NCI-H82 treated with DMSO at 0.1 percent for 48 hours (cell line): ENCODE results near the gene TWIST2.

Experiments
- DNase-seq: peaks from one replicate; lab custom pipeline; 2025; ENCODE audit not compliant: unreplicated experiment; lab: John Stamatoyannopoulos, UW

TWIST2 gene

DNA sequence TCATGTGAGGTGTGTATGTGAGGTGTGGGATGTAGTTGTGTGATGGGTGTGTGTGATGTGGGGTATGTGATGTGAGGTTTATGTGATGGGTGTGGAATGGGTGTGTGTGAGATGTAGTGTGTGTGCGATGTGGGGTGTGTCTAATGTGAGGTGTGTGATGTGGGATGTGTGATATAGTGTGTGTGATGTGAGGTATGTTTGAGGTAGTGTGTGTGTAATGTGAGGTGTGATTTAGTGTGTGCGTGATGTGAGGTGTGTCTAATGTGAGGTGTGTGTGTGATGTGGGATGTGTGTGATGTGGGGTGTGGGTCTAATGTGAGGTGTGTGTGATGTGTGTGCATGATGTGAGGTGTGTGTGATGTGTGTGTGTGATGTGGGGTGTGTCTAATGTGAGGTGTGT, 55.3 kb downstream of the TWIST2 start:
- no peak for DNase-seq

DNA sequence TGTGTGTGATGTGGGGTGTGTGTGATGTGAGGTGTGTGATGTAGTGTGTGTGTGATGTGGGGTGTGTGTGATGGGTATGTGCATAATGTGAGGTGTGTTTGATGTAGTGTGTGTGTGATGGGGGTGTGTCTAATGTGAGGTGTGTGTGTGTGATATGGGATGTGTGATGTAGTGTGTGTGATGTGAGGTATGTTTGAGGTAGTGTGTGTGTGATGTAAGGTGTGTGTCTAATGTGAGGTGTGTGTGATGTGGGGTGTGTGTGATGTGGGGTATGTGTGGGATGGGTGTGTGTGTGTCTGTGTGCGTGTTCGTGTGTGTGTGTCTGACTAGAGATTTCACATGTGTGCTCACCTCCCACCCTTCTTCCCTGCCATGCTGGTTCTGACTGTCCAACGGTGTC, 56.3 kb downstream of the TWIST2 start:
- no peak for DNase-seq

DNA sequence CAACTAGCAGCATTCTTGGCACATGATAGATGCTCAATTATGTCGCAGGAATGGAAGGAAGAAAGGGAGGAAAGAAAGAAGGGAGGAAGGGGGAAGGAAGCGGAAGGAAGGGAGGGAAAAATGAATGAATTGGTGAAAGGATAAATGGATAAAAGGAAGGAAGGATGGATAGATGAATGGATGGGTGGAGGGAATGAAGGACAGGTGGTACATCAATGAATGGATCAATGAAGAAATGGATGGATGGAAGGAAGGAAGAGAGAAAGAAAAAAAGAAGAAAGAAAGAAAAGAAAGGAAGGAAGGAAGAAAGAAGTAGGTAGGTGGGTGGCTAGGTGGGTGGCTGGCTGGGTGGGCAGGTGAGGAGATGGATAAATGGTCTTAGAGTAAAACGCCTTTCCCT, 56.8 kb downstream of the TWIST2 start:
- DNase-seq, result no peak

GRCh38 chr2:238905224-238905623, 57.3 kb downstream of the TWIST2 start:
- DNase-seq, result no peak

- DNase-seq, result no peak
Observed at GRCh38 chr2:238905644-238906043, 57.8 kb downstream of the TWIST2 start.

GRCh38 chr2:238906254-238906935, 58.5 kb downstream of the TWIST2 start:
- DNase-seq, result no peak

GRCh38 chr2:238906936-238907716, 59.2 kb downstream of the TWIST2 start:
- DNase-seq, result no peak

DNA sequence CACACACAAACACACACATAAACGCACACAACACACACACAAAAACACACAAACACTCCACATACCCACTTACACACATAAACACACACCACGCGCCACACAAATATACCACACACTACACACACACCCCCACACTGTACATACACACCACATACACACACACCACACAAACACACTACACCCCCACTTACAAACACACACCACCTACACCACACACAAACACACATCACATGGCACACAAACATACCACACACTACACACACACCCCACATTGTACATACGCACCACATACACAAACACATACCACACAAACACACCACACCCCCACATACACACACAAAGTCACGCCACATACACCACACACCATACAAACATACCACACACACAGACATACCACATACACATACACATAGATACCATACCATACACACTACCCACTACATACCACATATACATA, 59.9 kb downstream of the TWIST2 start:
- DNase-seq, result no peak

DNA sequence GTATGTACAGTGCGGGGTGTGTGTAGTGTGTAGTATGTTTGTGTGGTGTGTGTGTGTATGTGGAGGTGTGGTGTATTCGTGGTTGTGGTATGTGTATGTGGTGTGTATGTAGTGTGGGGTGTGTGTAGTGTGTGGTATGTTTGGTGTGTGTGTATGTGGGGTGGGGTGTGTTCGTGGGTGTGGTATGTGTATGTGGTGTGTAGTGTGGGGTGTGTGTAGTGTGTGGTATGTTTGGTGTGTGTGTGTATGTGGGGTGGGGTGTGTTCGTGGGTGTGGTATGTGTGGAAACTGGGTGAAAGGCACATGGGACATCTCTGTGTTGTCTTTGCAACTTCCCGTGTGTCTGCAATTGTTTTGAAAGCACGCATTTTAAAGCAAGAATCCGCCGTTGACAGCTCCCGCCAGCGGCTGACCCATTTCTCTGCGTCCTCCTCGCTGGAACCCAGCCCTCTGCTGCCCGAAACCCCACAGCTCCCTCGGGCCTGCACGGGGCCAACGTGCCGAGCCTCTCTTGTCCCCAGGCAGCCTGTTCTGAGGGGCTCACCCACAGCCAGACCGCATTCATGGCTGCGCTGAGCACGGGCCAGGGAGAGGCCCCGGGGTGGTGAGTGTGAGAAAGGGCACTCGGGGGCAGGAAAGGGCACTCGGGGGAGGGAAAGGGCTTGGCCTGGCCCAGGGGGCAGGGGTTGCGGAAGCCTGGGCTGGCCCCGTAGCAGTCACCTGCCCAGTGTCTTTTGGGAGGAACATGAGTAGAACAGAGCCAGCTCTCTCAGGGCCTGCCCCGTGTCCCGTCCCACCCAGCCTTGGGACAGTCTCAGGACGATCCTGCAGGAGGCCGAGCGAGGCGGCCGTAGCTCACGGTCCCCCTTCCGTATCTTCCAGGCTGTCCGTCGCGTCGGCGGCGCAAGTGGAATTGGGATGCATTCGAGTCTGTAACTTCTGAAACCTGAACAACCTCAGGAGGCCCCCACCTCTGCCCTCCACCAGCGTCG, 61.4 kb downstream of the TWIST2 start:
- DNase-seq, result no peak

DNA sequence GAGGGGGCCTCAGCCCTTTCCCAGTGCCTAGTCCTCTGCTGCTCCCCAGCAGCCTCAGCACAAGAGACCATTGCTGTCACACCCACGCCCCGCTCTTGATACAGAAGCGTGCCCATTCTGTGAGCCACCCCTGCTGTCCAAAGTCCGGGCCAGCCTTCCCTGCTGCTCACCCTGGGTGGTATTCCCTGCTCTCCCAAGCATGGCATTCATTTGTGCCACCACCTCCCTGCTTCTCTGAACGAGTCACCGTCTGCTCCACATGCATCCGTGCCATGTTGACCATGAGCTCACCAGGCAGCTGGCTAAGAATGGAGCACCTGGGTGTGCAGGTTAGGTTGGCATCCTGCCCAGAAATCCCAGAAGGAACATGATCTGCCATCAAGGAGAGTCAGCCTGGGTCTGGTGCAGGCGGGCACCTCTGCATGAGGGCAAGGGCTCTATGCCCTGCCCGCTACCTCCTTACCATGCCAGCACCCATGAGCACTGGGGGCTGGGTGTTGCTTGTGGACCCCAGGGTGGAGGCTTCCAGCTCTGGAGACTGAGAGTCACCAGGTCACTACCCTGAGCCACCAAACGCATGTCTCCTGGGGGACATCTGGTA, 63.0 kb downstream of the TWIST2 start:
- no peak for DNase-seq

DNA sequence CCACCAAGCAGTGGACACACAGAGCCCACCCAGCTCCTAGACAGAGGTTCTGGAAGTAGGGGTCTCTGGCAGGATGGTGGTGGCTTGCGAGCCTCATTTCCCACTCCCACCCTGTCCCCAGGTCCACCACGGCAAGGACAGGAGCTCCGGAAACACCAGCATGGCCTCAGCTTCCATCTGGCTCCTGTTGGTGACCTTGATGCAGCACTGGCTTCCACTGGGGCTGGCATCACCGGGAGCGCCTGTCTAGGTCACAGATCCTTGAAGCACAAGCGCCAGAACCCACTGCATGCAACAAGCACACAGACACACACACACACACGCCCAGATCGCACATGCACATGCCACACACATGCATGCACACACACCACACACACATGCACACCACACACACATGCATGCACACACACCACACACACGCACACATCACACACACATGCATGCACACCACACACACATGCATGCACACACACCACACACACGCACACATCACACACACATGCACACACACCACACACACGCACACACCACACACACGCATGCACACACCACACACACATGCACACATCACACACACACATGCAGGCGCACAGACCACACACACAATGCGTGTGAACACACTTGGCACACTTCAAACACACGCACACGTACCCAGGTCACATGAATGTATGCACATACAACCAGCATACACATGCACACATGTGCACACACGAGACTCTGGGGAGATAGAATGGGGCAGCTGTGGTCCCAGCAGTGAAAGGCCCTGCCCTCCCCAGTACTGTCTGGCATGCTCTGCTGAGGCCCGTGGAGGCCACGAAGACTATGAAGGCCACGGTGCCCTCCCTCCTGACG, 63.7 kb downstream of the TWIST2 start:
- DNase-seq, result no peak

DNA sequence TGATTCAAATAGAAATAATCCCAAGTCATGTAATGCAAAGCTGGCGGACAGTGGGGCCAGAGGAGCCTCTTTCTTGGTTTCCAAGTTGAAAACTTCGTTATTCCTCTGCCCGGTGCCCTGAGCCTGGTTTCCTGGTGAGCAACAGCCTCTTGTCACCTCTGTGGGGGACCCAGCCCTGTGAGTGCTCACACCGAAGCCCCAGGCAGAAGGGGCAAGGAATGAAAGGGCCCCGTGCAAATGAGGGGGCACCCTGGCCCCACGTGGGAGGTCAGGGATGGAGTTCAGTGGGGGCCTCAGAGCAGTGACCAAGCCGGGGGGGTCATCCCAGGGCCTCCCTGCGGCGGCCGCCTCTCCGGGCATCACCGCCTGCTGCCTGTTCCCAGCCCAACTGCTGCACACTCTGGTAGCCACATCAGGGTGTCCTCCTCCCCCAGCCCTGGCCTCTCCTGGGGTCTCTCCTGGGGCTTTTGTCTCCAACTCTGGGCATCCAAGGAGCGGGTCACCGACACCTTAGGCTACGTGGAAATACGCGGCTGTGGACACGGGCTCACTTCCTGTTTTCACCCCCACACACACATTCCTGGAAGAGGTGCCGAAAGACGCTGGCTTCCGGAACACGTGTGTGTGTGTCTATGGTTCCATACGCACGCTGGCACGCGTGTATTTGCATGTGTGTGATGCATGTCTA, 64.5 kb downstream of the TWIST2 start:
- DNase-seq, result no peak

GRCh38 chr2:238912916-238913875, 65.3 kb downstream of the TWIST2 start:
- DNase-seq, result no peak

DNA sequence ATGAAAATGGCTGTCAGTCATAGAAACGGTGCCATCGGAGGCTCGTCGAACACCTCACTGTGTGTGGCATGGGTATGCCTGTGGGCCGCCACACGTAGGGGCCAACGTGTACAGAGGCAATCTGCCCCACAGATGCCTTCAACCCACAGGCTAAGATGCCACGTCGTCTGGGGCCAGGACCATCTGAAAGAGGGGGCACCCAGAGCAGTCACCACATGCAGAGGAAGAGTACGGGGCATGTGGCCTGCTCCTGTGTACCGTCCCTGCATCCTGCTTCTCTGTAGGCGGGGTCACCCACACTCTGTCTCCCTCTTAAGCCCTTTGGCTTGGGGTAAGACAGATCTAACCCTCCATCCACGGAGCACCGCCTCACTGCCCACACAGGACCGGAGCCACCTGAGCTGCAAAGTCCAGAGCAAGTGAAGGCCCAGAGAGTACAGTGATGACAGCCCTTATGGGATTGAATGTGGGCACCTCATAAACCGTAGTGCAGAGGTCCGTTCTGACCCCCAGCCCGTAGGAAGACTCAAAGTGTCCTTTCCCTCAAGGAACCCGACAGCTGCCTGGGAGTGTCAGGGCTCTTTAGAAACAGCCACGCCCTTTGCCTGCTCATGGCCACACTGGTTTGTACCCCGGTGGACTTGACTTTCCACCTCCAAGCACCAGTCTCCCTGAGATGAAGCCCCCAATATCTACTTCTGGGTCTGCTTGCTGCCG, 66.2 kb downstream of the TWIST2 start:
- DNase-seq, result no peak

GRCh38 chr2:238914648-238915015, 66.7 kb downstream of the TWIST2 start:
- DNase-seq, result no peak

DNA sequence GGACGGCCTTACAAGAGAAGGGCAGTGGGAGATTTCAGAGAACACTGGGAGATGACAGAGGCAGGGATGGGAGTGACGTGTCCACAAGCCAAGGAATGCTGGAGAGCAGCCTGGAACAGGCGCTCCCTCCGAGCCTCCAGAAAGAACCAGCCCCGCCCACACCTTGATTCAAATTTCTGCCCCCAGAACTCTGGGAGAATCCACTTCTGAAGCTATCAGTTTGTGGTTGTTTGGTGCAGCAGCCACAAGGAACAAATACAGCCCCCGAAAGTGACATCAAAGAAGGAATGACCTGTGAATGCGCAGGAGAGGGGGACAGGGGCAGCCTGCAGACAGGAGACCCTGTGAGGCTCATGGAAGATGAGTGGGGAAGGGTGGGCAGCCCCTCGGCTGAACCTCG, 67.3 kb downstream of the TWIST2 start:
- DNase-seq, result no peak

GRCh38 chr2:238915596-238915995, 67.7 kb downstream of the TWIST2 start:
- DNase-seq, result no peak
